SK-N-MC (cell line): ENCODE measurements around the gene DYDC1.

Source experiments
- EZH2 ChIP-seq: fragments of 200-600 bp; sonication (generic); IDR thresholded peaks from one replicate; pipeline ENCODE4 v1.6.1; 2017; ENCODE audit warnings: antibody characterized with exemption
- FOXP2 ChIP-seq: optimal IDR thresholded peaks from 2 replicates; pipeline ENCODE3; 2011; ENCODE audit warnings: mild to moderate bottlenecking, moderate library complexity; ENCODE audit not compliant: insufficient read depth; ENCODE audit errors: extremely low read length, control extremely low read depth
- POLR2AphosphoS5 ChIP-seq: IDR thresholded peaks from 2 replicates; pipeline ENCODE4 v1.6.1; 2012; ENCODE audit warnings: mild to moderate bottlenecking, low read depth, low read length, borderline replicate concordance

DNA sequence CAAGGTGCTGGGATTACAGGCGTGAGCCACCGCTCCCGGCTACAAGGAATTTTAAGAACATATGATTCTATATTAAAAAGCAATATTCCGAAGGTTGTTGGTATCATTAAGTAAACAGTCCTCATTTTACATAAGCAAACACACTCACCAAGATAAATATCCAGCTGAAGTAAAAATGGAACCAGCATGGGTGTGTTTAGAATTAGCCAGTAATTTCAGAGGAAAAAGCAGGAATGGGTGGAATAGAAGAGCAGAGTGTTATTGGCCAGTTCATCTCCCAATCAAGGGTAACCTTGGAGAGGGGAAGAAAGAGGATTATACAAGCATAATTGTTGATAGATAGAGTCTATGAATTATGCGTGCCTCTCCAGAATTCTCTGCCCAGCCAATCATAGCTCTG, 35.4 kb downstream of the DYDC1 start:
- no peak for TF ChIP-seq POLR2AphosphoS5
- no peak for TF ChIP-seq EZH2
- TF ChIP-seq FOXP2: no peak
